CD14-positive monocyte (primary cell): ENCODE data around the gene TNRC6A. TPM values are rescaled to one million over a fixed set of nuclear protein-coding genes. Genes with fewer than 3 reads are reported as not detected.
A peak's percentile ranks its signal among the peaks of the same experiment; 100 is the strongest.

Source experiments
- DNase-seq, 3 donors: peaks; one replicate each; pipeline ENCODE4 v3.0.0-alpha.2; 2011 to 2022
- H2AFZ ChIP-seq: 2 replicates; pipeline ENCODE4 v1.6.0; 2012; ENCODE audit warnings: mild to moderate bottlenecking, low read depth, low read length, inconsistent platforms; ENCODE audit not compliant: insufficient read depth, poor library complexity, severe bottlenecking
- H3K27ac ChIP-seq, 2 donors: 1 replicate in 1 of 2; 2 replicates in 1 of 2; pipeline ENCODE4 v1.5.1; 2012 to 2013; ENCODE audit warnings: low read length in 2 of 2, control low read depth in 1 of 2, inconsistent platforms in 1 of 2, low read depth in 1 of 2, mild to moderate bottlenecking in 1 of 2
- H3K27me3 ChIP-seq, 2 donors: one replicate each; pipeline versions ENCODE4 v1.6.0 to v1.6.1; 2011 to 2013; ENCODE audit warnings: low read length in 2 of 2; ENCODE audit not compliant: control insufficient read depth in 2 of 2, insufficient read depth in 2 of 2
- H3K36me3 ChIP-seq, 2 donors: replicated peaks in 1 of 2; 1 replicate in 1 of 2; 2 replicates in 1 of 2; pipeline versions ENCODE4 v1.5.1 to v1.6.1; 2012 to 2013; ENCODE audit warnings: low read length in 2 of 2, control low read depth in 1 of 2, inconsistent platforms in 1 of 2, mild to moderate bottlenecking in 1 of 2; ENCODE audit not compliant: insufficient read depth in 2 of 2, control insufficient read depth in 1 of 2
- H3K4me1 ChIP-seq, 2 donors: 1 replicate in 1 of 2; 2 replicates in 1 of 2; pipeline versions ENCODE4 v1.5.1 to v1.6.1; 2012 to 2013; ENCODE audit warnings: low read length in 2 of 2, control low read depth in 1 of 2, inconsistent platforms in 1 of 2, mild to moderate bottlenecking in 1 of 2, moderate library complexity in 1 of 2; ENCODE audit not compliant: insufficient read depth in 2 of 2, control insufficient read depth in 1 of 2
- H3K4me2 ChIP-seq: replicated peaks from 2 replicates; pipeline ENCODE3; 2012; ENCODE audit warnings: low read length, moderate library complexity, mild to moderate bottlenecking; ENCODE audit not compliant: poor library complexity, severe bottlenecking; ENCODE audit errors: extremely low read depth
- H3K4me3 ChIP-seq, 3 experiments: fragments of 200-600 bp in 1 of 3; sonication (generic) in 1 of 3; replicated peaks in 1 of 3; 1 replicate in 2 of 3; 2 replicates in 1 of 3; pipeline ENCODE4 v1.5.1; 2011 to 2013; ENCODE audit warnings: low read length in 3 of 3, mild to moderate bottlenecking in 3 of 3, control low read depth in 2 of 3, low read depth in 2 of 3, inconsistent platforms in 1 of 3, moderate library complexity in 1 of 3
- H3K79me2 ChIP-seq: 2 replicates; pipeline ENCODE4 v1.6.0; 2012; ENCODE audit warnings: mild to moderate bottlenecking, control low read depth, inconsistent platforms, low read length, moderate library complexity; ENCODE audit not compliant: insufficient read depth
- H3K9ac ChIP-seq: 2 replicates; pipeline ENCODE4 v1.6.0; 2017; ENCODE audit warnings: low read length, mild to moderate bottlenecking; ENCODE audit not compliant: insufficient read depth, poor library complexity, severe bottlenecking
- H3K9me3 ChIP-seq, 2 donors: replicated peaks in 1 of 2; 1 replicate in 1 of 2; 2 replicates in 1 of 2; pipeline versions ENCODE4 v1.5.1 to v1.6.1; 2012 to 2013; ENCODE audit warnings: low read length in 2 of 2, control low read depth in 1 of 2; ENCODE audit not compliant: control insufficient read depth in 1 of 2, insufficient read depth in 1 of 2
- H4K20me1 ChIP-seq: 2 replicates; pipeline ENCODE4 v1.6.0; 2012; ENCODE audit warnings: mild to moderate bottlenecking, low read length, control low read depth, moderate library complexity; ENCODE audit not compliant: insufficient read depth
- H3K27ac Mint-ChIP-seq, 7 donors: one replicate each; pipeline ENCODE4 v1.8.0; 2020; ENCODE audit warnings: mild to moderate bottlenecking in 7 of 7, mixed read lengths in 7 of 7, moderate library complexity in 6 of 7, inconsistent platforms in 2 of 7
- H3K27me3 Mint-ChIP-seq, 3 donors: one replicate each; pipeline ENCODE4 v1.8.0; 2021 to 2022; ENCODE audit warnings: low read depth in 3 of 3, mild to moderate bottlenecking in 3 of 3, mixed read lengths in 3 of 3, moderate library complexity in 3 of 3, inconsistent platforms in 1 of 3
- H3K36me3 Mint-ChIP-seq, 2 donors: one replicate each; pipeline ENCODE4 v1.8.0; 2020; ENCODE audit warnings: mixed read lengths in 2 of 2, inconsistent platforms in 1 of 2, mild to moderate bottlenecking in 1 of 2
- H3K4me1 Mint-ChIP-seq: one replicate; pipeline ENCODE4 v1.8.0; 2020; ENCODE audit warnings: mild to moderate bottlenecking, mixed read lengths
- H3K4me3 Mint-ChIP-seq, 2 donors: one replicate each; pipeline ENCODE4 v1.8.0; 2020; ENCODE audit warnings: mild to moderate bottlenecking in 2 of 2, mixed read lengths in 2 of 2, moderate library complexity in 1 of 2
- H3K9me3 Mint-ChIP-seq, 7 donors: one replicate each; pipeline ENCODE4 v1.8.0; 2020 to 2022; ENCODE audit warnings: mixed read lengths in 7 of 7, mild to moderate bottlenecking in 6 of 7, moderate library complexity in 6 of 7, inconsistent platforms in 2 of 7
- WGBS: methylation state at CpG from one replicate; pipeline ENCODE4 v1.1.5; 2013; ENCODE audit warnings: missing lambda C conversion rate; ENCODE audit not compliant: insufficient coverage; 5-methylcytosine and 5-hydroxymethylcytosine counted together
- intact Hi-C, 2 donors: fragments of 100-400 bp; cut with micrococcal nuclease; formaldehyde crosslinking; loops; one replicate each; pipeline versions ENCODE4 v1.15.0 to v1.15.1; 2023
- polyA plus RNA-seq, 3 donors: library from polyadenylated mRNA; depleted of rRNA in 1 of 3; unstranded in 2 of 3; stranded (reverse) in 1 of 3; fragments of 300-500 nt in 2 of 3; fragments of >200 nt in 1 of 3; fragmentation: Illumina TruSeq in 2 of 3; gene quantifications; 1 replicate in 2 of 3; 2 replicates in 1 of 3; pipeline ENCODE4 v1.2.3, GENCODE V29; 2012 to 2021
- TF ChIP-seq, protein P1 (sequence below): fragments of 200-600 bp; IDR thresholded peaks from one replicate; pipeline ENCODE4 v1.8.0; 2022; ENCODE audit warnings: antibody characterized with exemption, mild to moderate bottlenecking

TNRC6A gene
- polyA plus RNA-seq, 3 donors: 3.3 to 36.1 (median 4.0) TPM

DNA sequence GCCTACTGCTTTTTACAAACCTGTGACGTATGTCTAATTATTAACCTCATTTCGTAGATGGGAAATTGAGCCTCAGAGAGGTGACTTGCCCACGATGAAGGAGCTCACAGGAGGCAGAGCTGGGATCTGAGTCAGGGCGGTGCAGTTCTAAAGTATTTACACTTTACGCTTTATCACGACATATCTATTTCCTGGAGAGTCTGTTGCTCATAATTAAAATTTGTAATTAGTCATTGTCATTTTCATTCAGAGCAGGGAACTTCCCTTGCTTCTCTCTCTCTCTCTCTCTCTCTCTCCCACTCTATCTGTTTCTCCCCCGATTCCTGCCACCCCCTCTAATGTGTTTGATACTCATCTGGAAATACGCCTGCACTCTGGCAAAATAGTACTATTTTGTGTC is 122.2 kb downstream of the TNRC6A start:
- Histone ChIP-seq H3K36me3 (no peaks in the 10 kb centered on the region), H3K27me3 (no peaks in the 10 kb centered on the region), H3K4me2 (no peak overlapping the region), H3K9ac (no peak overlapping the region), H3K79me2 (no peaks in the 10 kb centered on the region), H3K27ac (no peak overlapping the region), H4K20me1 (no peaks in the 10 kb centered on the region), H2AFZ (no peak overlapping the region), H3K4me3 (no peak overlapping the region), H3K4me1 (no peaks in the 10 kb centered on the region), H3K9me3 (no peaks in the 10 kb centered on the region)
- H3K27ac Mint-ChIP-seq: no peak overlapping the region
- TF ChIP-seq, protein P1, sequence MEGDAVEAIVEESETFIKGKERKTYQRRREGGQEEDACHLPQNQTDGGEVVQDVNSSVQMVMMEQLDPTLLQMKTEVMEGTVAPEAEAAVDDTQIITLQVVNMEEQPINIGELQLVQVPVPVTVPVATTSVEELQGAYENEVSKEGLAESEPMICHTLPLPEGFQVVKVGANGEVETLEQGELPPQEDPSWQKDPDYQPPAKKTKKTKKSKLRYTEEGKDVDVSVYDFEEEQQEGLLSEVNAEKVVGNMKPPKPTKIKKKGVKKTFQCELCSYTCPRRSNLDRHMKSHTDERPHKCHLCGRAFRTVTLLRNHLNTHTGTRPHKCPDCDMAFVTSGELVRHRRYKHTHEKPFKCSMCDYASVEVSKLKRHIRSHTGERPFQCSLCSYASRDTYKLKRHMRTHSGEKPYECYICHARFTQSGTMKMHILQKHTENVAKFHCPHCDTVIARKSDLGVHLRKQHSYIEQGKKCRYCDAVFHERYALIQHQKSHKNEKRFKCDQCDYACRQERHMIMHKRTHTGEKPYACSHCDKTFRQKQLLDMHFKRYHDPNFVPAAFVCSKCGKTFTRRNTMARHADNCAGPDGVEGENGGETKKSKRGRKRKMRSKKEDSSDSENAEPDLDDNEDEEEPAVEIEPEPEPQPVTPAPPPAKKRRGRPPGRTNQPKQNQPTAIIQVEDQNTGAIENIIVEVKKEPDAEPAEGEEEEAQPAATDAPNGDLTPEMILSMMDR: no peak
- H3K36me3 Mint-ChIP-seq: no peaks in the 10 kb centered on the region
- intact Hi-C loops: no loop called here
- no peak for DNase-seq
- no peaks in the 10 kb centered on the region for H3K4me1 Mint-ChIP-seq
- peaks cover 4 to 10% (median 5%) of the 10 kb centered on the region in 3 donors for H3K27me3 Mint-ChIP-seq
- no peak overlapping the region for H3K4me3 Mint-ChIP-seq
- no peaks in the 10 kb centered on the region for H3K9me3 Mint-ChIP-seq
- 100% methylated on average over 2 of the region's 8 CpGs for WGBS

DNA sequence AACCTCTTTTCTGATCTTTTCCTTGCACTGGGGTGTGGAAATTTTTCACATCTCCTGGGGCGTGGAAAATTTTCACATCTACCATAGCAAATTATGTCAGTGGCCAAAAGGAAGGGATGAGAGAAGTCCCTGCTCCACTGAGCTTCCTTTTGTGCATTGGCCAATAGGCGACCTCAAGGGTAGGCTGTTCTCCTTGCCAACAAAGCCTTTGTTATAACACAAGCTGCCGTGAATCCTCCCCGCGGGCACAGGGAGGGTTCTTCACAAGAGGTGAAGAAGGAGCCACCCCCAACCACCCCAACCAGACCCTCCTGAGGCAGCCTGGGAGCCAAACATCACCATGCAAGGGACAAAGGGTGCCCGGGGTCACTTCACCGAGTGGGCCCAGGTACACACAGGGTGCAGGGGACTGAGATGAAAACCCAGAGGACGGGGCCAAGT is 122.8 kb downstream of the TNRC6A start:
- Histone ChIP-seq H3K27me3 (no peaks in the 10 kb centered on the region), H3K4me3 (no peak overlapping the region), H2AFZ (no peak overlapping the region), H3K36me3 (no peaks in the 10 kb centered on the region), H3K9ac (peak overlapping the region; percentile 4), H3K9me3 (no peaks in the 10 kb centered on the region), H4K20me1 (no peaks in the 10 kb centered on the region), H3K79me2 (no peaks in the 10 kb centered on the region), H3K4me2 (no peak overlapping the region), H3K27ac (no peak overlapping the region), H3K4me1 (no peaks in the 10 kb centered on the region)
- DNase-seq: no peak
- TF ChIP-seq, protein P1: no peak
- Mint-ChIP-seq H3K36me3 (no peaks in the 10 kb centered on the region), H3K27me3 (peaks cover 2 to 10% (median 5%) of the 10 kb centered on the region in 3 donors), H3K4me1 (no peaks in the 10 kb centered on the region), H3K27ac (no peak overlapping the region), H3K4me3 (no peak overlapping the region), H3K9me3 (no peaks in the 10 kb centered on the region)
- intact Hi-C loops: no loop called here
- 80% methylated on average over 7 of the region's 8 CpGs for WGBS
